SK-N-SH treated with all-trans-retinoic acid at 6 μM for 48 hours (cell line): ENCODE measurements around the gene TAF1A.
"Not testable (repeated sequence)": the region's sequence is repeated elsewhere in the genome, so short reads cannot be mapped to it uniquely, and the experiment has no call there.

ENCODE experiments used
- ATAC-seq: fragments of 200-7000 bp; cut with Tn5 transposase; 3 replicates; pipeline ENCODE4 v1.9.1; 2020; ENCODE audit warnings: mild to moderate bottlenecking, moderate library complexity
- ARNTL ChIP-seq: fragments of 450-650 bp; formaldehyde crosslinking; IDR thresholded peaks from 2 replicates; pipeline ENCODE4 v1.5.0; 2020; ENCODE audit warnings: low read depth, mild to moderate bottlenecking, moderate library complexity, borderline replicate concordance
- BACH2 ChIP-seq: fragments of 250-450 bp; sonication (Bioruptor Pico); IDR thresholded peaks from 2 replicates; pipeline ENCODE4 v1.9.0; 2021; ENCODE audit warnings: mild to moderate bottlenecking, borderline replicate concordance
- CSDC2 ChIP-seq: fragments of 250-450 bp; sonication (Bioruptor Pico); IDR thresholded peaks from 2 replicates; pipeline ENCODE4 v1.5.0; 2020; ENCODE audit warnings: mild to moderate bottlenecking, moderate library complexity
- CSRNP3 ChIP-seq: fragments of 250-450 bp; sonication (Bioruptor Pico); IDR thresholded peaks from 2 replicates; pipeline ENCODE4 v1.5.1; 2021; ENCODE audit warnings: mild to moderate bottlenecking, moderate library complexity
- ESRRG ChIP-seq: fragments of 250-450 bp; sonication (Bioruptor Pico); IDR thresholded peaks from 2 replicates; pipeline ENCODE4 v1.6.1; 2021; ENCODE audit warnings: mild to moderate bottlenecking
- GLIS3 ChIP-seq: fragments of 250-450 bp; sonication (Bioruptor Pico); IDR thresholded peaks from 2 replicates; pipeline ENCODE4 v1.5.0; 2020; ENCODE audit warnings: mild to moderate bottlenecking, moderate library complexity
- ISL1 ChIP-seq: fragments of 250-450 bp; sonication (Bioruptor Pico); IDR thresholded peaks from 2 replicates; pipeline ENCODE4 v2.1.2; 2022; ENCODE audit warnings: mild to moderate bottlenecking, moderate library complexity
- OSR1 ChIP-seq: fragments of 250-450 bp; sonication (Bioruptor Pico); IDR thresholded peaks from 2 replicates; pipeline ENCODE4 v1.8.0; 2022; ENCODE audit warnings: moderate library complexity, mild to moderate bottlenecking, inconsistent platforms
- POU6F1 ChIP-seq: fragments of 250-450 bp; sonication (Bioruptor Pico); IDR thresholded peaks from 2 replicates; pipeline ENCODE4 v1.8.0; 2021; ENCODE audit warnings: low read depth, mild to moderate bottlenecking, moderate library complexity, borderline replicate concordance
- PPARA ChIP-seq: fragments of 250-450 bp; sonication (Bioruptor Pico); IDR thresholded peaks from 2 replicates; pipeline ENCODE4 v1.5.0; 2020; ENCODE audit warnings: mild to moderate bottlenecking, borderline replicate concordance
- RARB ChIP-seq: fragments of 250-450 bp; sonication (Bioruptor Pico); IDR thresholded peaks from 2 replicates; pipeline ENCODE4 v1.8.0; 2021; ENCODE audit warnings: mild to moderate bottlenecking, moderate library complexity
- SNAI2 ChIP-seq: fragments of 250-450 bp; sonication (Bioruptor Pico); IDR thresholded peaks from 2 replicates; pipeline ENCODE4 v1.5.0; 2020; ENCODE audit warnings: mild to moderate bottlenecking, moderate library complexity
- TCF4 ChIP-seq: fragments of 250-450 bp; sonication (Bioruptor Pico); IDR thresholded peaks from 2 replicates; pipeline ENCODE4 v1.8.0; 2021; ENCODE audit warnings: mild to moderate bottlenecking, moderate library complexity, borderline replicate concordance
- TOX ChIP-seq: fragments of 250-450 bp; sonication (Bioruptor Pico); IDR thresholded peaks from 2 replicates; pipeline ENCODE4 v1.8.0; 2021; ENCODE audit warnings: mild to moderate bottlenecking, moderate library complexity, borderline replicate concordance
- ZC3H10 ChIP-seq: fragments of 250-450 bp; sonication (Bioruptor Pico); IDR thresholded peaks from 2 replicates; pipeline ENCODE4 v1.5.1; 2021; ENCODE audit warnings: mild to moderate bottlenecking, moderate library complexity
- ZFP3 ChIP-seq: fragments of 250-450 bp; sonication (Bioruptor Pico); IDR thresholded peaks from 2 replicates; pipeline ENCODE4 v1.5.0; 2020; ENCODE audit warnings: mild to moderate bottlenecking, moderate library complexity
- ZNF565 ChIP-seq: fragments of 450-650 bp; formaldehyde crosslinking; conservative IDR thresholded peaks from 2 replicates; pipeline ENCODE4 v1.5.0; 2020; ENCODE audit warnings: low read depth, mild to moderate bottlenecking, moderate library complexity
- ZNF70 ChIP-seq: fragments of 450-650 bp; formaldehyde crosslinking; IDR thresholded peaks from 2 replicates; pipeline ENCODE4 v1.5.0; 2020; ENCODE audit warnings: mild to moderate bottlenecking, moderate library complexity
- ZNF8 ChIP-seq: fragments of 450-650 bp; formaldehyde crosslinking; IDR thresholded peaks from 2 replicates; pipeline ENCODE4 v1.5.0; 2020; ENCODE audit warnings: mild to moderate bottlenecking, moderate library complexity
- TF ChIP-seq, protein P1 (sequence below): fragments of 250-450 bp; sonication (Bioruptor Pico); IDR thresholded peaks from 2 replicates; pipeline ENCODE4 v1.5.0; 2020; ENCODE audit warnings: mild to moderate bottlenecking, moderate library complexity
- TF ChIP-seq, protein P2 (sequence below): fragments of 250-450 bp; sonication (Bioruptor Pico); IDR thresholded peaks from 2 replicates; pipeline ENCODE4 v1.5.1; 2020; ENCODE audit warnings: low read depth, mild to moderate bottlenecking, moderate library complexity

The TAF1A gene

DNA sequence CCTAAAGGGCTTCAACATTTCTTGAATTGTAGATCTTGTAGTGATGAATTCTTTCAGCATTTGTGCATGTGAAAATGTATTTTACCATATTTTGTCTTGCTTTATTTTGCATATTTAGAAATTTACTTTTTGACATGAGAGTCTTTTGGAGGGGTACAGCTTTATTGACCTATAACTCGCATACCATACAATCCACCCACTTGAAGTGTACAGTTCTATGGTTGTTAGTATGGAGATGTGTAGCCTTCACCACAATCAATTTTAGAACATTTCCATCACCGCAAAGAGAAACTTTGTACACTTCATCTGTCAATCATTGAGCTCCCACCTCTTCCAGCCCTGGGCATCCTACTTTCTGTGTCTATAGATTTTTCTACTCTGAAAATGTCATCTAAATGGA lies 21.0 kb upstream of the TAF1A start:
- ATAC-seq: no peak
- TF ChIP-seq, protein P1, sequence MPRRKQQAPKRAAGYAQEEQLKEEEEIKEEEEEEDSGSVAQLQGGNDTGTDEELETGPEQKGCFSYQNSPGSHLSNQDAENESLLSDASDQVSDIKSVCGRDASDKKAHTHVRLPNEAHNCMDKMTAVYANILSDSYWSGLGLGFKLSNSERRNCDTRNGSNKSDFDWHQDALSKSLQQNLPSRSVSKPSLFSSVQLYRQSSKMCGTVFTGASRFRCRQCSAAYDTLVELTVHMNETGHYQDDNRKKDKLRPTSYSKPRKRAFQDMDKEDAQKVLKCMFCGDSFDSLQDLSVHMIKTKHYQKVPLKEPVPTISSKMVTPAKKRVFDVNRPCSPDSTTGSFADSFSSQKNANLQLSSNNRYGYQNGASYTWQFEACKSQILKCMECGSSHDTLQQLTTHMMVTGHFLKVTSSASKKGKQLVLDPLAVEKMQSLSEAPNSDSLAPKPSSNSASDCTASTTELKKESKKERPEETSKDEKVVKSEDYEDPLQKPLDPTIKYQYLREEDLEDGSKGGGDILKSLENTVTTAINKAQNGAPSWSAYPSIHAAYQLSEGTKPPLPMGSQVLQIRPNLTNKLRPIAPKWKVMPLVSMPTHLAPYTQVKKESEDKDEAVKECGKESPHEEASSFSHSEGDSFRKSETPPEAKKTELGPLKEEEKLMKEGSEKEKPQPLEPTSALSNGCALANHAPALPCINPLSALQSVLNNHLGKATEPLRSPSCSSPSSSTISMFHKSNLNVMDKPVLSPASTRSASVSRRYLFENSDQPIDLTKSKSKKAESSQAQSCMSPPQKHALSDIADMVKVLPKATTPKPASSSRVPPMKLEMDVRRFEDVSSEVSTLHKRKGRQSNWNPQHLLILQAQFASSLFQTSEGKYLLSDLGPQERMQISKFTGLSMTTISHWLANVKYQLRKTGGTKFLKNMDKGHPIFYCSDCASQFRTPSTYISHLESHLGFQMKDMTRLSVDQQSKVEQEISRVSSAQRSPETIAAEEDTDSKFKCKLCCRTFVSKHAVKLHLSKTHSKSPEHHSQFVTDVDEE (CRISPR knock-in tag): no peak
- TF ChIP-seq TOX (CRISPR knock-in tag) (no peak), ZNF8 (CRISPR knock-in tag) (no peak), BACH2 (CRISPR knock-in tag) (no peak), ZC3H10 (CRISPR knock-in tag) (no peak), PPARA (CRISPR knock-in tag) (no peak), CSDC2 (CRISPR knock-in tag) (no peak), CSRNP3 (no peak), SNAI2 (CRISPR knock-in tag) (no peak), ZNF70 (CRISPR knock-in tag) (no peak), POU6F1 (CRISPR knock-in tag) (no peak), ZFP3 (CRISPR knock-in tag) (no peak), GLIS3 (CRISPR knock-in tag) (no peak), ZNF565 (CRISPR knock-in tag) (no peak), OSR1 (CRISPR knock-in tag) (no peak), TCF4 (CRISPR knock-in tag) (no peak)
- TF ChIP-seq, protein P2, sequence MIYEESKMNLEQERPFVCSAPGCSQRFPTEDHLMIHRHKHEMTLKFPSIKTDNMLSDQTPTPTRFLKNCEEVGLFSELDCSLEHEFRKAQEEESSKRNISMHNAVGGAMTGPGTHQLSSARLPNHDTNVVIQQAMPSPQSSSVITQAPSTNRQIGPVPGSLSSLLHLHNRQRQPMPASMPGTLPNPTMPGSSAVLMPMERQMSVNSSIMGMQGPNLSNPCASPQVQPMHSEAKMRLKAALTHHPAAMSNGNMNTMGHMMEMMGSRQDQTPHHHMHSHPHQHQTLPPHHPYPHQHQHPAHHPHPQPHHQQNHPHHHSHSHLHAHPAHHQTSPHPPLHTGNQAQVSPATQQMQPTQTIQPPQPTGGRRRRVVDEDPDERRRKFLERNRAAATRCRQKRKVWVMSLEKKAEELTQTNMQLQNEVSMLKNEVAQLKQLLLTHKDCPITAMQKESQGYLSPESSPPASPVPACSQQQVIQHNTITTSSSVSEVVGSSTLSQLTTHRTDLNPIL (CRISPR knock-in tag): no peak

DNA sequence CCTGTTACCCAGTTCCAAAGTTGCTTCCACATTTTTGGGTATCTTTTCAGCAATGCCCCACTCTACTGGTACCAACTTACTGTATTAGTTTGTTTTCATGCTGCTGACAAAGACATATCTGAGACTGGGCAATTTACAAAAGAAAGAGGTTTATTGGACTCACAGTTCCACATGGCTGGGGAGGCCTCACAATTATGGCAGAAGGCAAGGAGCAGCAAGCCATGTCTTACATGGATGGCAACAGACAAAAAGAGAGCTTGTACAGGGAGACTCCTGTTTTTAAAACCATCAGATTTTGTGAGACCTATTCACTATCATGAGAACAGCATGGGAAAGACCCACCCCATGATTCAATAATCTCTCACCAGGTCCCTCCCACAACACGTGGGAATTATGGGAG lies 19.4 kb upstream of the TAF1A start:
- not testable (repeated sequence) for ATAC-seq

DNA sequence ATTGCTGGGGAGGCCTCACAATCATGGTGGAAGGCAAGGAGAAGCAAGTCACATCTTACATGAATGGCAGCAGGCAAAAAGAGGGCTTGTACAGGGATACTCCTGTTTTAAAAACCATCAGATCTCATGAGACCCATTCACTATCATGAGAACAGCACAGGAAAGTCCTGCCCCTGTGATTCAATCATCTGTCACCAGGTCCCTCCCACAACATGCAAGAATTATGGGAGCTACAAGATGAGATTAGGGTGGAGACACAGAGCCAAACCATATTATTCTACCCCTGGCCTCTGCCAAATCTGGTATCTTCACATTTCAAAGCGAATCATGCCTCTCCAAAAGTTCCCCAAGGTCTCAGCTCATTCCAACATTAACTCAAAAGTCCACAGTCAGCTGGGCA lies 17.0 kb upstream of the TAF1A start:
- TF ChIP-seq ZFP3 (CRISPR knock-in tag) (no peak), POU6F1 (CRISPR knock-in tag) (no peak), ARNTL (CRISPR knock-in tag) (no peak), TCF4 (CRISPR knock-in tag) (no peak), ZC3H10 (CRISPR knock-in tag) (no peak), BACH2 (CRISPR knock-in tag) (no peak), ESRRG (CRISPR knock-in tag) (no peak), RARB (CRISPR knock-in tag) (no peak), ZNF8 (CRISPR knock-in tag) (no peak), ISL1 (no peak), ZNF70 (CRISPR knock-in tag) (no peak)
- TF ChIP-seq, protein P2 (CRISPR knock-in tag): no peak
- TF ChIP-seq, protein P1 (CRISPR knock-in tag): no peak
- TF ChIP-seq, all 23 proteins: peak for 0
- no peak for ATAC-seq
